HG02943 (cell line): Measurements from ENCODE around the gene HHIPL1.
"Not testable (repeated sequence)": the region's sequence is repeated elsewhere in the genome, so short reads cannot be mapped to it uniquely, and the experiment has no call there.

Experiments used
- ATAC-seq: cut with Tn5 transposase; IDR thresholded peaks from one replicate; pipeline ENCODE4 v1.9.1; 2021; ENCODE audit warnings: mild to moderate bottlenecking, low read depth, moderate library complexity; ENCODE audit not compliant: unreplicated experiment

The HHIPL1 gene

DNA sequence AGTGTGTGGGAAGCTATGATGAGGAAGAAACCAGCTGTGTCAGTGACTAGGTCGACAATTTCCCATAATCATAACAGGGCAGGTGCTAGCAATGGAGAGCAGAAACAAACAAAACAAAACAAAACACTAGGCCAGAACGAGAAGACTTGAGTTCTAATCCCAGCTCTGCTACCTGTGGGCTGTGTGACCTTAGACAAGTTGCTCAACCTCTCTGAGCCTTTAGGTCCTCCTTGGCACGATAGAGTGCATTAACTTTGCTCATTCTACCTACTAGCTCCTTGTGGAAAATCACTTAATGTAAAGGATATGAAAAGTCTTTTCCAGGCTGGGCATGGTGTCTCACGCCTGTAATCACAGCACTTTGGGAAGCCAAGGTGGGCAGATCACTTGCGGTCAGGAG is 11.2 kb downstream of the HHIPL1 start:
- ATAC-seq: no peak

DNA sequence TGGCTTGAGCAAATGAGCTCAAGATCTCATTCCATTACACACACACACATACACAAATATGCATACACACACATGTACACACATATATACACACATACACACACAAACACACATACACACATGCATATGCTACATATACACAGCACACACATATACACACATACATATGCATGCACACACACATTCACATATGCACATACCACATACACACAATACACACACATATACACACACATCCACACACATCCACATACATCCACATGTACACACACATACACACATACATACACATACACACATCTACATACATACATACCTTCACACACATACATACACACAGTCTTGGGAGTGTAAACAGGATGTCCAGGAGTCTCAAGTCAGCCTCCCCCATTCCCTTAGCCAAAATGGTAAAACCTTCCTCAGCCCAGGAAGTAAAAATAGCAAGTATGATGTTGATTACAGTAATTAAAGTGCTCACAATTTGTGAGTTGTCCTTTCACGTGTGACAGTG is 12.8 kb downstream of the HHIPL1 start:
- no peak for ATAC-seq

DNA sequence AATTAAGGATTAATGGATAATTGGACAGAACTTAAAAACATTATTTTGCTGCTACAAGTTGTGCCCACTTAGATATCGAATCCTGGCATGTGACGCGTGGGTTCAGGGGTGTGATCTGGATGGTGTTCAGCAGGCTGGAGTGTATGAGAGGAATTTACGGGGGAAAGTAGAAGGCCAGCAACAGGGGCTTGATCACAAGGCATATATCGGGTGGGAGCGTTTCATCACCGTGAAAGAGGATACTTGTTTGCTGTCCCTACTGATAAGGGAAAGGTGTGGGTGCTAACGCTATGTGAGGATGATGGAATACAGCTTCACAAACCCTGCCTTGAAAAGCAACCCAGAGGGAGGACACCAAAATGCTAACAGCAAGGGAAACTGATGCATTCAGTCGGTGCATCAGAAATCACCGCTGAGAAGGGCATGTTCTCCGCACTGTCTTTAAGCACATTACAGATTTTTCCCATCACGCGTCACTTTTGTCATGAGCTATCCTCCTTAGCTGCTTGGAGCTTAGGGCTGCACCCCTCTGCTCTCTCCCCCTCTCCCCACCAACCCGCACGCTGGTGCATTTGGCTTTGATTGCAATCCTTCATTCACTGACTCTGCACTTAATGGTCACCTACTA is 13.4 kb downstream of the HHIPL1 start:
- ATAC-seq: no peak

DNA sequence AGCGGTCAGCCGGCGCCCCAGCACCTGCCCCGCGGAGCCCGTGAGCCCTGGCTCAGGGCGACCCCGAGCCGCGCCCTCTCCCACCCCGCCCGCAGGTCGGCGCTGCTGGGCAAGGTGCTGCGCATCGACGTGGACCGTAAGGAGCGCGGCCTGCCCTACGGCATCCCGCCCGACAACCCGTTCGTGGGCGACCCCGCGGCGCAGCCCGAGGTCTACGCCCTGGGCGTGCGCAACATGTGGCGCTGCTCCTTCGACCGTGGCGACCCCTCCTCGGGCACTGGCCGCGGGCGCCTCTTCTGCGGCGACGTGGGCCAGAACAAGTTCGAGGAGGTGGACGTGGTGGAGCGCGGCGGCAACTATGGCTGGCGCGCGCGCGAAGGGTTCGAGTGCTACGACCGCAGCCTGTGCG is 14.4 kb downstream of the HHIPL1 start:
- no peak for ATAC-seq

DNA sequence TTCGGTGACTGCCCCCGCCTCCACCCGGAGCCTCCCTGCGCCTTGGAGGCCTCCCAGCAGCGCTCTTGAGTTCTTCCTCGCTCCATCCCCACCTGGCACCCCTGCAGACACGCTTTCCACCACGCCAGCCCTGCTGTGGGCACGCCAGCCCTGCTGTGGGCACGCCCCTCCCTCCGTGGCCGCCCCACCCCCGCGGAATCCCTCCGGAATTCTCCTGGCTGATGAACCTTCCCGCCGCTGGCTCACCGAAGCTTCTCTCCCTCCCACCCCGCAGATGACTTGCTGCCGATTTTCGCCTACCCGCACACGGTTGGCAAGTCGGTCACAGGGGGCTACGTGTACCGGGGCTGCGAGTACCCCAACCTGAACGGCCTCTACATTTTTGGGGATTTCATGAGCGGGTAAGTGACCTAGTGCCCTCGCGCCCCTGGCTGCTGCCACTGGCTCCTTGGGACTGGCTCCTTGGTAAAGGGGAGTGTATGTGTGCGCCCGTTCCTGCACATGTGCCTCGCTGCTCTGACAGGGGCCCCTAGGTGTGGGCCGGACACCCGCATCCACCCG is 15.2 kb downstream of the HHIPL1 start:
- ATAC-seq: no peak

DNA sequence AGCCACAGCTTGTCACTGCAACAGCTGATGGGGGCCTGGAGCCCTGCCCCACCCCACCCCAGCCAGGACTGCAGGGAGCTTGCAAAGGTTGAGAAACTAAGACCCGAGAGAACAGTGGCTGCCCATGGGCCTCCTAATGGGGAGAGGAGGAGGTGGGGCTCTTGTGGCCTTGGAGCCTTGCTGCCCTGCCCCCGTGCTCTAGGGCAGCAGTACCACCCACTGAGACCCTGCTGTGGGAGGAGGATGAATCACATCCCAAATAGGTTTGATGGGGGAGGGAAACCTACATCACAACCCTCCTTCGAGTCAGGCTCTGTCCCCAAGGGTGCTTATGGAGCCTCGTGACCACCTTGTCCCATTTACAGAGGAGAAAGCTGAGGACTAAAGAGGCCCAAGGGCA is 15.9 kb downstream of the HHIPL1 start:
- no peak for ATAC-seq

DNA sequence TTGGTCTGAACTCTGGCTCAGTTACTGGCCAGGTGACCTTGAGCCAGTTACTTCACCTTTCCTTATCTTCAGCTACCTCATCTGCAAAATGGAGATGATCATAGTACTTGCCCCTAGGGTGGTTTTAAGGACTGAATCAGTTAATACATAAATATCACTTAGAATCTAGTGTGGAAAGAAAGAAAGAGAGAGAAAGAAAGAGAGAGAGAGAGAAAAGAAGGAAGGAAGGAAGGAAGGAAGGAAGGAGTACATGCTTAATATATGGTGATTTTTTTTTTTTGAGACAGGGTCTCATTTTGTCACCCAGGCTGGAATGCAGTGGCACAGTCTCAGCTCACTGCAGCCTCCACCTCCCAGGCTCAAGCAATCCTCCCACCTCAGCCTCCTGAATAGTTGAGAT is 16.3 kb downstream of the HHIPL1 start:
- ATAC-seq: not testable (repeated sequence)

DNA sequence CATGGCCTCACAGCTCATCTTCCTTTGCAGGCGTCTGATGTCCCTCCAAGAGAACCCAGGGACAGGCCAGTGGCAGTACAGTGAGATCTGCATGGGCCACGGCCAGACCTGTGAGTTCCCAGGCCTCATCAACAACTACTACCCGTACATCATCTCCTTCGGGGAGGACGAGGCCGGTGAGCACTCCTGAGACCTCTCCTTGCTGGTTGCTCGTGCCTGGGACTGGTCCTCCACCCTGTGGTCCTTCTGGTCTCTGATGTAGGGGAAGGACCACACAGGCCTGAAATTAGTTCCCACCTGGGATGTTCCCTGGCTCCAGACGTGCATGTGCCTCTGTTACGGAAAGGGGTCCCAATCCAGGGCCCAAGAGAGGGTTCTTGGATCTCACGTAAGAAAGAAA is 17.9 kb downstream of the HHIPL1 start:
- ATAC-seq: no peak

DNA sequence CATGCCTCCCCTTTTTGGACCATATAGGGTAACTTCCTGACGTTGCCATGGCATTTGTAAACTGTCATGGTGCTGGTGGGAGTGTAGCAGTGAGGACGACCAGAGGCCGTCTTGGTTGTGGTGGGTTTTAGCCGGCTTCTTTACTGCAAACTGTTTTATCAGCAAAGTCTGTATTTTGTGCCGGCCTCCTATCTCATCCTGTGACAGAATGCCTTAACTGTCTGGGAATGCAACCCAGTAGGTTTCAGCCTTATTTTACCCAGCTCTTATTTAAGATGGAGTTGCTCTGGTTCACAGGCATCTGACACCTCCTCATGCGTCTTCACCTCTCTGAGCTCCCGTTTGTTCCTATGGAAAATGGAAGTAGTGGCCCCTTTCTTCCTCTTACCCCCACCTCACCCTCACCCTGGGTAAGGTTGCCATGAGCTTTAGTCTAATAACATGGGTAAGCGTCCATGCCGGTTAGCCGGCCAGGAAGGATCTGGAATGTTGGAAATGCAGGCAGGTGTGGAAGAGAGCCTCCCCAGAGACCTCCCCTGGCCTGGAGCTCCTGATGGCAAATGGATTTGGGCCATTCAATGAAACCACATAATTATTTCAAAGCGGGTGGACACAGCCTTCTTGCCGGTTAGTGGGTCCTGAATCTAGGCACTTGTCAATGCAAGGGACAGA is 18.6 kb downstream of the HHIPL1 start:
- ATAC-seq: no peak

DNA sequence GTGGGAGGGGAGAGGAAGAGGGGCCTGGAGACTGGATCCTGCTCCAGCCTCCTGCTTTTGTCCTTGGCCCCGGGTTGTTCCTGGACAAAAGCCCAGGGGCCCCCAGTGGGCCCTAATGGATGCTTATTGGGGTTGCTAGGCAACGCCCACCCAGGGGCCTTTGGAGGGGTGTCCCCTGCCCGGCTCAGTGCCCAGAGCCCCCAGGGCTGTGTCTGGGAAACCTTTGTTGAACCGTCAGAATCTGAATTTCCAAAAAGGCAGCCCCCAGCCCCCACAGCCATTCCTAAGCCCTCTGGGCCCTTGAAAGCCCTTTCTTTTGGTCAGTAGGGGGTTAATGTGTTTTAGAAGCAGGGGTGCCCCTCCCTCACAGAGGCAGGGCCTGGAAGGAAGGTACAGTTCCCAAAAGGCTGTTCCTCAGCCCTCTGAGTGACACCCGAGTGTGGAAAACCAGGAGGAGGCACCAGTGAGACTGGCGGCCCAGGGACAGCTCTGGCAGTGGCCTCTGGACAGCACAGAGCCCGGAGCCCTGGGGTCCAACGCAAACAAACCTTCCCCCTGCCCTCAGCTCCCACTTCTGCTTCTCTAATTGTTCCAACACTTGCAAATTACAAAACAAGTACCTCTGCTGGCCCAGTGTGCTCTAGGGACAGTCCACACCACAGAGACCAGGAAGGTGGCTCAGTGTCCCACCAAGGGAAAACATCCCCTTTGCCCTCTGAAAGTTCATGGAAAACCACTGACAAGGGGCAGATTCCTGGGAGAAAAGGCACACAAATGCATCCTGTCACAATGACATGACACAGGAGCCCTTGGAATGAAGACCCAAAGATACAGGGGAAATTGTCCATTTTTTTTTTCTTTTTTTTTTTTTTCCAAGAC is 19.4 kb downstream of the HHIPL1 start:
- ATAC-seq: no peak

DNA sequence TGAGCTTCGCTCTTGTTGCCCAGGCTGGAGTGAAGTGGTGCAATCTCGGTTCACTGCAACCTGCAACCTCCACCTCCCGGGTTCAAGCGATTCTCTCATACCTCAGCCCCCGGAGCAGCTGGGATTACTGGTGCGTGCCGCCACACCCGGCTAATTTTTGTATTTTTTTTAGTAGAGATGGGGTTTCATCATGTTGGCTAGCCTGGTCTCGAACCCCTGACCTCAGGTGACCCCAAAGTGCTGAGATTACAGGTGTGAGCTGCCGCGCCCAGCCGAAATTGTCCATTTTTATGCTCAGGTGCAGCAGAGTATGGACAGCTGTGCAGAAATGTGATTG is 20.0 kb downstream of the HHIPL1 start:
- ATAC-seq: no peak

DNA sequence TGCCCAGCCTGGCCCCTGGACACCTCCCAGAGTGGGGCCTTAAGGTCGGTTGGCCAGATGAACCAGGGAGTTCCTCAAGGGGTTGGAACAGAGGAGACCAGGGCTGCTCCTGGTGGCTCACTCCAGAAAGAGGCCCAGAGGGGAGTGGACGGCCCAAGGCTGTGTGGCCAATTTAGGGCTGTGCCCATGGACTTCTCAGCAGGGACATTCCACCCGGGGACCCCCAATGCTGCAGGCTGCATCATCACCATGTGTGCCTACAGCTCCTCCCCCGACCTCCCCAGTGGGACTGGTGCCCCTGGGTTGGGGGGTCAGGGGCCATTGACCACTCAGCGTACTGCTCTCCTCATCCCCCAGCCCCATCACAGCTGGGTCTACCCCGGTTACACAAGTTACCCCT is 21.6 kb downstream of the HHIPL1 start:
- ATAC-seq: no peak

DNA sequence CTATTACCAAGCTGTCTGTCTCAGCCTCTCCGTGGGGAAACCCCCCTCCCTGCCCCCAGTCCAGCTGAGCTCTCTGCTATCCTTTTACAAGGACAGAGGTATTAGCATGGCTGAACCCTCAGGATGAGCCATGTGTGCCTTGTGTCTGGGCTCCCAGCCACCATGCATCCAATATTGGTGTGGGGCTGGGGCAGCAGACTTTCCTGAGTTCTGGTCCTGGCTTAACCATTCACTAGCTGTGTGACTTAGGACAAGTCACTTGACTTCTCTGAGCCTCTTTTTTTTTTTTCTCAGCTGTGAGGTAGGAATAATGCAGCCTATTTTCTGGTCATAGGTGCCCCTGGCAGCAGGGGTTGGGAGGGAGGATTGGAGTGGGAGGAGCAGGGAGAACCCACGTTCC is 22.1 kb downstream of the HHIPL1 start:
- ATAC-seq: no peak

DNA sequence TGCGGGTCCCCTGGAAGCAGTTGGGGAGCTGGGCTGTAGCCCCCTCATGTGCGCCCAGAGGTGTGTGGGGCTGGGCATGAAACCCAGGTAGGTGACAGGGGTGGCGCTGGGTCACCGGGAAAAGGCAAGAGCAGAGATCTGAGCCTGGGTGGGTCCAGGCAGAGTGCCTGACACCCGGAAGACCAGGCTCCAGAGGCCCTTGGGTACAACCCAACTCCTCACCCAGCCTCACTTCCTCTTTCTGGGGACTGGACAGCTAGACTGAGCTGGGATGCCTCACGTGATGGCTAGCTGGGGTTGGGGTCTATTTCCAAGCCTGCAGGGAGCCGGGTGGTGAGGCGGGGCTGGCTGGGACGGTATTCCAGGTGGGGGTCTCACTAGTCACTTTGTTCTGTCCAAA is 22.9 kb downstream of the HHIPL1 start:
- no peak for ATAC-seq

DNA sequence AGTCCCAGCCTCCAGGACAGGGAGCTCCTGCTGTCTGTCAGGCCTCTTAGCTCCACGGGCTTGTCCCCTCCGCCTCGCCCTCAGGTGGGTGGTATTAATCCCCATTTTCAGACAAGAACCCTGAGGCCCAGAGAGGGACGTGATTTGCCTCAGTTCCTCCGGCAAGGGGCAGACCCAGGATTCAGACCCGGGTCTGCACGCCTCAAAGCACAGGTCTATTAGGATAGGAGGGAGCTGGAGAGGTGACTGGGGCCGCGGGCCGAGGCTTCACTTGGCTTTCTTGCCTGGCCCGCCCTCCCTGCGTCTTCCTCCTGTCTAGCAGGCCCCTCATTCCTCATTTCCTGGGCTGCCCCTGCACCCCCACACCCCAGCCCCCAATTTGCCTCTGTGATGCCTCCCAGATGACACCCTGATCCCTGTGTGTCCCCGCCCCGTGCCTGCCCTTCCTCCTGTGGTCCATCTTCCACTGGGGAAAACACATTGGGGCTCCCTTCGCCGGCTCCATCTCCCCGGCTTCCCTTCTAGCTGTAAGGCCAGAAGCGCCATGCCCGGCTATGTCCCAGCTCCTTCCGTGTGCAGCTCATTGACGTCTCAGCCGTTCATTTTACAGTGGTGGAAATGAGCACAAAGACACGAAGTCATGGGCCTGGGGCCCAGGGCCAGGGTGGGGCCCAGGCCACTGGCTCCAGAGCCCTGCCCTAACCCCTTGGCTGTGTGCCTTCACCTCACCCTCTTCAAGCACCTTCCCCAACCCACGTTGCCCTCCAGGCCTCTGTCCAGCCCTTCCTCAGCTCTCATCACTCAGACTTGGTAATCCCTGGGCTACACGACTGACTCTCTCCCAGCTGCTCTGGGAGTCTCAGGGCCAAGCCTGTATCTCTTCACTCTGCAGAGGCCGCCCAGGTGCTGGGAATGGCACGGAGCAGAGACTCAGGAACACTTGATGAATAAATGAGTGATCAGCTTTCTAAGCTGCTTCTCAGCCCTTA is 23.7 kb downstream of the HHIPL1 start:
- no peak for ATAC-seq

DNA sequence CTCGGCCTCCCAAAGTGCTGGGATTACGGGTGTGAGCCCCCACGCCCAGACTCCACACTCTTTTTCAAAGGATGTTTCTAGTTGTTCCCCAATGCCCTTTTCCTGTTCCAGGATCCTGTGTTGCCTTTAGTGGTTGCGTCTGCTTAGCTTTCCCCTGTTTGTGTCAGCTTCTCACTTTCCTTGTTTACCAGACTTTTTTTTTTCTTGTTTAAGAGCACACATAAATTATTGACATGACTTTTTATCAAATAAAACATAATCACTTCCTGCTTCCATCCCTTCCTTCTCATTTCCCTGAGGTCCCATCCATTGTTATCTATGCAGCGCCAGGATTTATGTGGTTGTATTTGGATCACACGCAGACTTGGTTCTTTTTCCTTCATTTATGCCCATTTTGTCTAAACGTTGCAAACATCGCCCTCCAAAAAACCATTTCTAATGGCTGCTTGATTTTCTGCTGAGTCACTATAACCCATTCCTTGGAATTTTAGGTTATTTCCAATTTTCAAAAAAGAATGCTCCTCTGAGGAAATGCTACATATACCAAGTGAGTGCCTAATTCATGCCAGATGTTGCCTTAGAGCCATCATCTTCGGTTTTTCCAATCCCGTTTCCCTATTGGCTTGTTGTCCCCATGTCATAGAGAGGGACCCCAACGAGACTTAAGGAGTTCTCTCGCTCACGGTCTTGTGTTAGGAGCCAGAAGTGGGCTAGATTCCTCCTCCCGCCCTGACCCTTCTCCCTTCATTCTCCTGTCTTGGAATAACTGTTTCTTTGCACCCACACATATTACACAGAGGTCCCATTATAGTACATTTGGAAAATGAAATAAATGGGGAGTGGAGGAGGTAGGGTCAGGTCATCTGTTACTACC is 25.7 kb downstream of the HHIPL1 start:
- no peak for ATAC-seq

DNA sequence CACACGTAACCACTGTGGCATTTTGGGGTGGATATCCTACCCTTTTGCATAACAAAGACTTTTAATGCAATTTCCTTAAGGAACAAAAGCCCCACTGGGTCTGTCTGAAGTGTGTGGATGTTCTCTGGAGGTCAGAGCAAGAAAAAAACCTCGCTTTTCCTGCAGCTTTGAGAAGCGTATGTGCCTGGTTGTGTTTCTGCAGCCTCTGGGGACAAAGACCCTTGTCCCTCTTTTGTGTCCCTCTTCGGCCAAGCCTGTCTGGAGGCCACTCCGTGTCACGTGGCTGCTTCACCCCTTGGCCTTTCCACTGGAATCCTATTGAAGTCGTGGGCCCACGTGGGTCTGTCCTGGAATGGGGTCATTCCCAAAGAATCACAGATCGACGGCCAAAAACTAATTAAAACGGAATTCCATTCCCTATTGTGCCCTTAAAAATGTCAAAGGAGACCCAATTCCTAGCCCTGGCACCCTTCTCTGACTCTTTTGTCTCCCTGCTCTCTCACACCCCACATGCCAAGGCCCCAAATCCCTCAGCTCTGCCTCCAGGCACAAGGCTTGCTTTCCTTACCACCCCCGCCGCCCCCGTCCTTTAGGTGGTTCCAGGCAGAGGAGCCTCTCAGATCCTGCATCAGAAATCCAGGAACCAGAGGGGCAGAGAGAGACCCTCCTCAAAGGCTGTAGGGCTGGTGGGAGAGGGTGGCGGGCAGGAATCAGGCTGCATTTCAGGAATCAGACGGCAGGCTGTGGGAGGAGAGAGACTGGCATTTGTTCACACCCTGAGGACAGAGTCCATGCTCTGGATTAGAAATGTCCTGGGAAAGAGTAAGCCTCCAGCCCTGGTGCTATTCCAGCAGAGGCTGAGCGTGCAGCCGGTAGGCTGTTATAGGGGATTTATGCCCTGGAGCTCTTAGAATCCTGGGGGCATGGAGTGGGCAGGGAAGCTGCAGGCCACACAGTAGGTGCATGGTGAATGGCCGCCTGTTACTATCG is 26.6 kb downstream of the HHIPL1 start:
- no peak for ATAC-seq
